ENCODE results near the gene ACVR1C.

- peak; percentile 15 for TF ChIP-seq CTCF (IDR thresholded peaks at IDR 0.05; ENCODE audit: low read depth, low read length)
- TF ChIP-seq POLR2A (IDR thresholded peaks at IDR 0.05; ENCODE audit: extremely low read depth, insufficient read length) = no peak
These were observed 31.5 kb downstream of the ACVR1C start for GRCh38 chr2:157596992-157597681.

Measured in NB4 (cell line).